Adrenal gland (tissue), 12 donors: ENCODE measurements around the gene GSG1L2. TPM values are rescaled to one million over a fixed set of nuclear protein-coding genes. Genes with fewer than 3 reads are reported as not detected.

ENCODE experiments used
- DNase-seq, 7 donors: peaks; one replicate each; pipeline ENCODE4 v3.0.0-alpha.2; 2019 to 2020
- H3K27ac ChIP-seq, 5 donors: fragments of 200-600 bp; sonication (generic) in 4 of 5; 1 replicate in 3 of 5; 2 replicates in 2 of 5; pipeline versions ENCODE4 v1.5.1 to v1.8.0; 2016 to 2020; ENCODE audit warnings: mild to moderate bottlenecking in 1 of 5
- H3K27me3 ChIP-seq: fragments of 200-600 bp; 2 replicates; pipeline ENCODE4 v1.8.0; 2021
- H3K36me3 ChIP-seq, 2 donors: fragments of 200-600 bp; replicated peaks in 1 of 2; 1 replicate in 1 of 2; 2 replicates in 1 of 2; pipeline versions ENCODE4 v1.5.1 to v1.8.0; 2018 to 2022
- H3K4me1 ChIP-seq, 2 donors: fragments of 200-600 bp; replicated peaks in 1 of 2; 1 replicate in 1 of 2; 2 replicates in 1 of 2; pipeline versions ENCODE4 v1.5.1 to v1.8.0; 2018 to 2021
- H3K4me3 ChIP-seq, 4 donors: fragments of 200-600 bp; sonication (generic) in 3 of 4; one replicate each; pipeline ENCODE4 v1.5.1; 2016 to 2018
- H3K9me3 ChIP-seq, 3 donors: fragments of 200-600 bp; sonication (generic) in 1 of 3; replicated peaks in 1 of 3; 1 replicate in 2 of 3; 2 replicates in 1 of 3; pipeline versions ENCODE4 v1.5.1 to v1.8.0; 2016 to 2021
- CTCF ChIP-seq, 6 experiments: fragments of 450-650 bp in 4 of 6; fragments of 200-600 bp in 2 of 6; sonication (generic) in 1 of 6; IDR thresholded peaks; 1 replicate in 5 of 6; 2 replicates in 1 of 6; pipeline versions ENCODE4 v1.5.1 to v1.8.0; 2016 to 2021; ENCODE audit warnings: antibody characterized with exemption in 6 of 6, mild to moderate bottlenecking in 2 of 6, moderate library complexity in 1 of 6
- POLR2A ChIP-seq, 2 donors: fragments of 450-650 bp; IDR thresholded peaks; one replicate each; pipeline ENCODE4 v1.6.1; 2017; ENCODE audit warnings: antibody characterized with exemption in 2 of 2, mild to moderate bottlenecking in 2 of 2, moderate library complexity in 1 of 2
- WGBS, 4 donors: extraction: QIAGEN DNeasy Blood & Tissue Kit in 2 of 4; methylation state at CpG; one replicate each; pipeline versions ENCODE4 v1.1.5 to v1.1.7; 2013 to 2017; 5-methylcytosine and 5-hydroxymethylcytosine counted together
- intact Hi-C, 2 donors: fragments of 100-400 bp; cut with DNase I; formaldehyde crosslinking; loops; one replicate each; pipeline versions ENCODE4 v1.14.1 to v1.15.0; 2022 to 2023
- polyA plus RNA-seq, 3 donors: library from polyadenylated mRNA; stranded (reverse); fragments of 200-250 nt in 2 of 3; fragments of 350-450 nt in 1 of 3; fragmentation: Illumina TruSeq in 1 of 3; extraction: RNeasy Lipid Tissue Mini Kit (QIAGEN cat#74804) in 1 of 3; gene quantifications; one replicate each; pipeline ENCODE4 v1.2.3, GENCODE V29; 2013 to 2014
- total RNA-seq, 9 donors: library from RNA; depleted of rRNA in 4 of 9; stranded (reverse); fragments of >200 nt in 4 of 9; fragments of 120-200 nt in 1 of 9; fragmentation: NEBNext Ultra II Directional in 1 of 9; extraction: Animal tissue kit (Norgen Biotek cat#: 25700) in 1 of 9; gene quantifications; one replicate each; pipeline versions ENCODE4 v1.1.0 to v1.2.4, GENCODE V29; 2013 to 2023
- donor health status: healthy with polysubstance abuse.
- donor health status: Bipolar disorder and iron deficiency.
- donor health status: DM: yes; HTN: yes; CAD: no.
- donor health status: DM: no; HTN: no; CAD: no.
- donor health status: DM: no; HTN: no; CAD: no.
- donor health status: DM: yes; HTN: yes; CAD: no.

GSG1L2 gene
- total and polyA plus RNA-seq, 12 donors: not detected

- intact Hi-C loops: no loop called here
- Histone ChIP-seq H3K27ac (no peak overlapping the region), H3K9me3 (no peaks in the 10 kb centered on the region), H3K4me1 (no peaks in the 10 kb centered on the region), H3K4me3 (no peak overlapping the region), H3K27me3 (no peaks in the 10 kb centered on the region), H3K36me3 (no peaks in the 10 kb centered on the region)
- TF ChIP-seq POLR2A (IDR thresholded peaks at IDR 0.05) (no peak), CTCF (IDR thresholded peaks at IDR 0.05) (no peak)
- DNase-seq: no peak
- WGBS, 4 donors: 37 to 83% (median 81%) methylated on average over 4 to 10 of the region's 10 CpGs
Observed at GRCh38 chr17:9816472-9816871, 5.4 kb downstream of the GSG1L2 start.

GRCh38 chr17:9814337-9814945, 7.4 kb downstream of the GSG1L2 start:
- H3K9me3 ChIP-seq: no peaks in the 10 kb centered on the region
- no peak overlapping the region for H3K4me3 ChIP-seq
- no peaks in the 10 kb centered on the region for H3K4me1 ChIP-seq
- DNase-seq: no peak
- no peak overlapping the region for H3K27ac ChIP-seq
- no peaks in the 10 kb centered on the region for H3K27me3 ChIP-seq
- intact Hi-C loops: no loop called here
- TF ChIP-seq POLR2A (IDR thresholded peaks at IDR 0.05): no peak
- no peak for TF ChIP-seq CTCF (IDR thresholded peaks at IDR 0.05)
- WGBS, 4 donors: 74 to 79% (median 77%) methylated on average over 14 of the region's 14 CpGs
- H3K36me3 ChIP-seq: no peaks in the 10 kb centered on the region

- TF ChIP-seq CTCF (IDR thresholded peaks at IDR 0.05) (no peak), POLR2A (IDR thresholded peaks at IDR 0.05) (no peak)
- WGBS, 4 donors: 70 to 79% (median 70%) methylated on average over 3 to 9 of the region's 9 CpGs
- no peaks in the 10 kb centered on the region for H3K36me3 ChIP-seq
- H3K4me1 ChIP-seq: no peaks in the 10 kb centered on the region
- H3K27me3 ChIP-seq: no peaks in the 10 kb centered on the region
- H3K27ac ChIP-seq: no peak overlapping the region
- H3K4me3 ChIP-seq: no peak overlapping the region
- intact Hi-C loops: no loop called here
- no peak for DNase-seq
- H3K9me3 ChIP-seq: no peaks in the 10 kb centered on the region
Observed at GRCh38 chr17:9813166-9813565, 8.7 kb downstream of the GSG1L2 start.

- Histone ChIP-seq H3K27me3 (no peaks in the 10 kb centered on the region), H3K36me3 (no peaks in the 10 kb centered on the region), H3K9me3 (no peaks in the 10 kb centered on the region), H3K4me3 (no peak overlapping the region), H3K4me1 (no peaks in the 10 kb centered on the region), H3K27ac (no peak overlapping the region)
- intact Hi-C loops: no loop called here
- no peak for DNase-seq
- WGBS, 4 donors: 74 to 81% (median 77%) methylated on average over 10 to 11 of the region's 11 CpGs
- no peak for TF ChIP-seq CTCF (IDR thresholded peaks at IDR 0.05)
- TF ChIP-seq POLR2A (IDR thresholded peaks at IDR 0.05): no peak
Observed at GRCh38 chr17:9811537-9811936, 10.3 kb downstream of the GSG1L2 start.
